H1 (cell line): ENCODE measurements around the gene CDKN1B. TPM values are rescaled to one million over a fixed set of nuclear protein-coding genes. Genes with fewer than 3 reads are reported as not detected.

ENCODE experiments used
- RAD21 ChIP-seq, 2 experiments: IDR thresholded peaks in 1 of 2; conservative IDR thresholded peaks in 1 of 2; 2 replicates each; pipeline ENCODE4 v1.6.1; 2011; ENCODE audit warnings: low read depth in 2 of 2, low read length in 2 of 2, improper control_type of control experiment in 1 of 2, inconsistent platforms in 1 of 2, mild to moderate bottlenecking in 1 of 2, moderate library complexity in 1 of 2
- RFX5 ChIP-seq: IDR thresholded peaks from 2 replicates; pipeline ENCODE4 v1.6.1; 2011; ENCODE audit warnings: low read depth, low read length, improper control_type of control experiment, borderline replicate concordance
- TAF7 ChIP-seq: optimal IDR thresholded peaks from 2 replicates; pipeline ENCODE3; 2011; ENCODE audit warnings: low read depth, mild to moderate bottlenecking, inconsistent platforms, low read length, moderate library complexity, borderline replicate concordance
- TCF12 ChIP-seq: IDR thresholded peaks from 2 replicates; pipeline ENCODE4 v1.6.1; 2011; ENCODE audit warnings: low read depth, mild to moderate bottlenecking, low read length
- polyA plus RNA-seq, 7 experiments: library from polyadenylated mRNA; depleted of rRNA in 3 of 7; stranded (reverse) in 5 of 7; unstranded in 2 of 7; fragments of >200 nt in 5 of 7; fragments of 200-250 nt in 2 of 7; gene quantifications; 1 replicate in 5 of 7; 2 replicates in 1 of 7; 4 replicates in 1 of 7; pipeline versions ENCODE4 v1.2.1 to v1.2.3, GENCODE V29; 2011 to 2013; ENCODE audit warnings: missing spikeins in 2 of 7, mixed read lengths in 2 of 7
- total RNA-seq: library from RNA; stranded (reverse); fragmentation: NEBNext Ultra II Directional; extraction: Animal tissue kit (Norgen Biotek cat#: 25700); gene quantifications from 2 replicates; pipeline ENCODE4 v1.2.1, GENCODE V29; 2021
- TF ChIP-seq, protein P1 (sequence below), 3 experiments: IDR thresholded peaks; 1 replicate in 2 of 3; 2 replicates in 1 of 3; pipeline versions ENCODE4 v1.5.1 to v1.6.1; 2011; ENCODE audit warnings: low read length in 3 of 3, mild to moderate bottlenecking in 3 of 3, inconsistent platforms in 2 of 3, low read depth in 1 of 3, moderate library complexity in 1 of 3; ENCODE audit not compliant: insufficient read depth in 1 of 3; ENCODE audit errors: control extremely low read depth in 1 of 3
- TF ChIP-seq, protein P2 (sequence below): IDR thresholded peaks from 2 replicates; pipeline ENCODE4 v1.6.1; 2011; ENCODE audit warnings: low read length, improper control_type of control experiment

The CDKN1B gene
- total and polyA plus RNA-seq, 2 of the 8 experiments (the other 6 are each of a cell fraction or from before 2014, with no cell fraction given): 6.5 to 27.2 TPM

DNA sequence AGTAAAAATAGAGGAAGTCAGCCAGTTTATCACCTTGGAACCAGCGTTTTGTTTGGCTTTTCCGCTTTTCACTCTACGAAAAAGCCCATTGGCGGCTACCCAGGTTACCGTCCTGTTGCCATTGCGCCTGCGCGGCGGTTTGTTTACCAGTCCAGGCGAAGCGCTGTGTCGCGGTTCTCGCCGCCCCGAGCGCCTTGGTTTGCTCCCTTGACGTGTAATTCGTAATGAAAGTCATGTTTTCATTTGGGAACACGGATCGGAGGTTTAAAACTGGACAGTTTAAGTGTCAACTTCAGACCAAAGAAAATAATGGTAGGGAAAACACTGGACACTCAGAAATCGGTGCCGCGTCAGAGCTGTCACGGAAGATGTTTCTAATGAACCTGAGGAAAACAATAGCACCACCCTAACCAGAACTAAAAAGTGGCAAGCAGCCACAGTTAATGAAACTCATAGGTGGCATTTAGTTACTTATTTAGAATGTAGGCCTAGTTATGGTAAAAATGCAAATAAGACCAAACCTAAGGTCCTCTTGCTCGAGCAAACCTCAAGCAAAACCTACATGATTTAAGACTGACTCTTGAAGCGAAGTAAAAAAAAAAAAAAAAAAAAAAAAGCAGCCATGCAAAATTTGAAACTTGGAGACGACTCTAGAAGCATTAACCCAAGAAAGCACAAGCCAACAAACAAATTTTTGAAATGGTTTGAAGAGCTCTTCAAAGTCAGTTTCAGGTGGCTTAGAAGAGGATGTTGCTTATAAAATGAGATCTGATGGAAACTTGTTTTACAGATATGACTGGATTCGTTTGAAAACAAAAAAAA is 20.4 kb upstream of the CDKN1B start (continued):
- TF ChIP-seq, protein P1, sequence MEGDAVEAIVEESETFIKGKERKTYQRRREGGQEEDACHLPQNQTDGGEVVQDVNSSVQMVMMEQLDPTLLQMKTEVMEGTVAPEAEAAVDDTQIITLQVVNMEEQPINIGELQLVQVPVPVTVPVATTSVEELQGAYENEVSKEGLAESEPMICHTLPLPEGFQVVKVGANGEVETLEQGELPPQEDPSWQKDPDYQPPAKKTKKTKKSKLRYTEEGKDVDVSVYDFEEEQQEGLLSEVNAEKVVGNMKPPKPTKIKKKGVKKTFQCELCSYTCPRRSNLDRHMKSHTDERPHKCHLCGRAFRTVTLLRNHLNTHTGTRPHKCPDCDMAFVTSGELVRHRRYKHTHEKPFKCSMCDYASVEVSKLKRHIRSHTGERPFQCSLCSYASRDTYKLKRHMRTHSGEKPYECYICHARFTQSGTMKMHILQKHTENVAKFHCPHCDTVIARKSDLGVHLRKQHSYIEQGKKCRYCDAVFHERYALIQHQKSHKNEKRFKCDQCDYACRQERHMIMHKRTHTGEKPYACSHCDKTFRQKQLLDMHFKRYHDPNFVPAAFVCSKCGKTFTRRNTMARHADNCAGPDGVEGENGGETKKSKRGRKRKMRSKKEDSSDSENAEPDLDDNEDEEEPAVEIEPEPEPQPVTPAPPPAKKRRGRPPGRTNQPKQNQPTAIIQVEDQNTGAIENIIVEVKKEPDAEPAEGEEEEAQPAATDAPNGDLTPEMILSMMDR (IDR thresholded peaks at IDR 0.05; ENCODE audit: control extremely low read depth in 1 of 3, insufficient read depth in 1 of 3, low read depth in 1 of 3, low read length in 3 of 3): no peak
- TF ChIP-seq RFX5 (no peak), TCF12 (no peak), RAD21 (IDR thresholded peaks at IDR 0.05 in 1 of 2, conservative IDR thresholded peaks at IDR 0.05 in 1 of 2; ENCODE audit: low read depth in 2 of 2, low read length in 2 of 2) (no peak), TAF7 (no peak)
- TF ChIP-seq, protein P2, sequence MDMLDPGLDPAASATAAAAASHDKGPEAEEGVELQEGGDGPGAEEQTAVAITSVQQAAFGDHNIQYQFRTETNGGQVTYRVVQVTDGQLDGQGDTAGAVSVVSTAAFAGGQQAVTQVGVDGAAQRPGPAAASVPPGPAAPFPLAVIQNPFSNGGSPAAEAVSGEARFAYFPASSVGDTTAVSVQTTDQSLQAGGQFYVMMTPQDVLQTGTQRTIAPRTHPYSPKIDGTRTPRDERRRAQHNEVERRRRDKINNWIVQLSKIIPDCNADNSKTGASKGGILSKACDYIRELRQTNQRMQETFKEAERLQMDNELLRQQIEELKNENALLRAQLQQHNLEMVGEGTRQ: no peak
